Gastroesophageal sphincter (tissue), 4 donors: ENCODE data around the gene DOCK4. TPM values are rescaled to one million over a fixed set of nuclear protein-coding genes. Genes with fewer than 3 reads are reported as not detected.

ENCODE experiments used
- ATAC-seq: fragments of 150-250 bp; one replicate; pipeline ENCODE4 v1.9.1; 2016; ENCODE audit warnings: mild to moderate bottlenecking, moderate library complexity
- H3K27ac ChIP-seq, 4 donors: fragments of 200-600 bp; sonication (generic) in 3 of 4; 1 replicate in 3 of 4; 2 replicates in 1 of 4; pipeline ENCODE4 v1.5.1; 2016 to 2019
- H3K27me3 ChIP-seq: fragments of 200-600 bp; sonication (generic); one replicate; pipeline ENCODE4 v1.5.1; 2019
- H3K36me3 ChIP-seq, 2 donors: fragments of 200-600 bp; sonication (generic); one replicate each; pipeline ENCODE4 v1.5.1; 2019; ENCODE audit warnings: control low read depth in 1 of 2
- H3K4me1 ChIP-seq, 3 donors: fragments of 200-600 bp; sonication (generic); 1 replicate in 2 of 3; 2 replicates in 1 of 3; pipeline ENCODE4 v1.5.1; 2016 to 2019; ENCODE audit warnings: control low read depth in 2 of 3
- H3K4me3 ChIP-seq, 2 donors: fragments of 200-600 bp; sonication (generic); one replicate each; pipeline ENCODE4 v1.5.1; 2019; ENCODE audit warnings: mild to moderate bottlenecking in 1 of 2, moderate library complexity in 1 of 2
- H3K9me3 ChIP-seq, 3 donors: fragments of 200-600 bp; sonication (generic); one replicate each; pipeline ENCODE4 v1.5.1; 2017 to 2019; ENCODE audit warnings: control low read depth in 2 of 3
- CTCF ChIP-seq, 4 experiments: fragments of 200-600 bp in 2 of 4; fragments of 450-650 bp in 2 of 4; sonication (generic) in 1 of 4; IDR thresholded peaks; one replicate each; pipeline ENCODE4 v1.5.1; 2017 to 2019; ENCODE audit warnings: antibody characterized with exemption in 4 of 4, mild to moderate bottlenecking in 2 of 4, moderate library complexity in 2 of 4
- EP300 ChIP-seq: sonication (generic); formaldehyde crosslinking; IDR thresholded peaks from one replicate; pipeline ENCODE4 v1.6.1; 2017; ENCODE audit warnings: antibody characterized with exemption, mild to moderate bottlenecking
- POLR2A ChIP-seq, 2 donors: fragments of 450-650 bp; IDR thresholded peaks; one replicate each; pipeline ENCODE4 v1.6.1; 2017; ENCODE audit warnings: antibody characterized with exemption in 2 of 2, mild to moderate bottlenecking in 2 of 2, moderate library complexity in 1 of 2
- POLR2AphosphoS5 ChIP-seq: sonication (generic); formaldehyde crosslinking; IDR thresholded peaks from one replicate; pipeline ENCODE4 v1.6.1; 2017; ENCODE audit warnings: antibody characterized with exemption
- WGBS, 2 donors: methylation state at CpG; one replicate each; pipeline ENCODE4 v1.1.5; 2018; ENCODE audit warnings: low coverage in 1 of 2; 5-methylcytosine and 5-hydroxymethylcytosine counted together
- total RNA-seq, 4 donors: library from RNA; depleted of rRNA; stranded (reverse); fragments of >200 nt; gene quantifications; one replicate each; pipeline ENCODE4 v1.1.0, GENCODE V29; 2016

Gene DOCK4
- total RNA-seq, 4 donors from 2014 or later = 14.0 to 34.1 (median 24.2) TPM

GRCh38 chr7:111763221-111763801 is 442.9 kb downstream of the DOCK4 start:
- no peak for ATAC-seq
- Histone ChIP-seq H3K27me3 (no peaks in the 10 kb centered on the region), H3K27ac (no peak overlapping the region), H3K36me3 (peaks cover 0 to 16% of the 10 kb centered on the region in 2 donors), H3K4me1 (peaks cover 0 to 3% (median 0%) of the 10 kb centered on the region in 3 donors), H3K4me3 (no peak overlapping the region), H3K9me3 (no peaks in the 10 kb centered on the region)
- WGBS, 2 donors = 0 to 11% methylated on average over 2 to 3 of the region's 3 CpGs
- peak; percentile 19 to 57 (median 46) for TF ChIP-seq CTCF (IDR thresholded peaks at IDR 0.05)
- no peak for TF ChIP-seq EP300
- no peak for TF ChIP-seq POLR2AphosphoS5
- TF ChIP-seq POLR2A (IDR thresholded peaks at IDR 0.05) = no peak

GRCh38 chr7:111762799-111763198 is 443.4 kb downstream of the DOCK4 start:
- Histone ChIP-seq H3K27ac (no peak overlapping the region), H3K4me3 (no peak overlapping the region), H3K27me3 (no peaks in the 10 kb centered on the region), H3K36me3 (peaks cover 0 to 13% of the 10 kb centered on the region in 2 donors), H3K4me1 (peaks cover 0 to 3% (median 0%) of the 10 kb centered on the region in 3 donors), H3K9me3 (no peaks in the 10 kb centered on the region)
- TF ChIP-seq POLR2A (IDR thresholded peaks at IDR 0.05) = no peak
- no peak for TF ChIP-seq CTCF (IDR thresholded peaks at IDR 0.05)
- WGBS, 2 donors = 36 to 100% methylated on average over 2 to 4 of the region's 5 CpGs
- ATAC-seq = no peak

- Histone ChIP-seq H3K36me3 (peaks cover 0 to 12% of the 10 kb centered on the region in 2 donors), H3K27me3 (no peaks in the 10 kb centered on the region), H3K4me3 (no peak overlapping the region), H3K27ac (no peak overlapping the region), H3K4me1 (peaks cover 0 to 3% (median 0%) of the 10 kb centered on the region in 3 donors), H3K9me3 (no peaks in the 10 kb centered on the region)
- TF ChIP-seq EP300 (no peak), CTCF (IDR thresholded peaks at IDR 0.05) (no peak), POLR2AphosphoS5 (no peak), POLR2A (IDR thresholded peaks at IDR 0.05) (no peak)
- no peak for ATAC-seq
These were observed 444.0 kb downstream of the DOCK4 start for GRCh38 chr7:111762211-111762610.

- no peaks in the 10 kb centered on the region for H3K4me1 ChIP-seq
- WGBS, 2 donors = 74 to 100% methylated on average over 6 to 8 of the region's 8 CpGs
- H3K9me3 ChIP-seq = no peaks in the 10 kb centered on the region
- no peak for ATAC-seq
- peaks cover 0 to 13% of the 10 kb centered on the region in 2 donors for H3K36me3 ChIP-seq
- H3K4me3 ChIP-seq = no peak overlapping the region
- no peaks in the 10 kb centered on the region for H3K27me3 ChIP-seq
- no peak overlapping the region for H3K27ac ChIP-seq
- TF ChIP-seq POLR2A (IDR thresholded peaks at IDR 0.05) (no peak), POLR2AphosphoS5 (no peak), CTCF (IDR thresholded peaks at IDR 0.05) (no peak), EP300 (no peak)
These were observed 446.2 kb downstream of the DOCK4 start for GRCh38 chr7:111760043-111760442.

- no peak overlapping the region for H3K4me3 ChIP-seq
- no peaks in the 10 kb centered on the region for H3K4me1 ChIP-seq
- no peak for ATAC-seq
- H3K27me3 ChIP-seq = no peaks in the 10 kb centered on the region
- 82 to 91% methylated on average over 4 to 5 of the region's 5 CpGs for WGBS, 2 donors
- no peaks in the 10 kb centered on the region for H3K9me3 ChIP-seq
- no peak overlapping the region for H3K27ac ChIP-seq
- TF ChIP-seq POLR2A (IDR thresholded peaks at IDR 0.05) = no peak
- no peak for TF ChIP-seq EP300
- TF ChIP-seq CTCF (IDR thresholded peaks at IDR 0.05) = no peak
- no peak for TF ChIP-seq POLR2AphosphoS5
- peaks cover 0 to 18% of the 10 kb centered on the region in 2 donors for H3K36me3 ChIP-seq
These were observed 447.9 kb downstream of the DOCK4 start for GRCh38 chr7:111758332-111758731.
